IMR-90 (cell line): ENCODE measurements around the gene E4F1. TPM values are rescaled to one million over a fixed set of nuclear protein-coding genes. Genes with fewer than 3 reads are reported as not detected.

ENCODE experiments used
- ATAC-seq: fragments of 200-7000 bp; cut with Tn5 transposase; 2 replicates; pipeline ENCODE4 v1.9.1; 2020; ENCODE audit warnings: low read depth, mild to moderate bottlenecking, moderate library complexity
- BruUV-seq: library from RNA; stranded (reverse); fragments of 400-500 nt; replicated peaks from 2 replicates; lab custom pipeline; 2021; lab: Mats Ljungman, UMichigan
- CTCF ChIA-PET: fragments of 300-600 bp; formaldehyde crosslinking; extraction: SDS; loops from one replicate; lab custom pipeline; 2021; ENCODE audit warnings: antibody characterized with exemption; lab: Yijun Ruan, JAX
- POLR2A ChIA-PET: fragments of 300-600 bp; sonication (Branson Sonifier 250); formaldehyde crosslinking; loops from one replicate; lab custom pipeline; 2022; ENCODE audit warnings: antibody characterized with exemption; ENCODE audit not compliant: unreplicated experiment; lab: Charles Lee
- DNase-seq: peaks from one replicate; pipeline ENCODE4 v3.0.0; 2013
- H2AFZ ChIP-seq: replicated peaks from 2 replicates; pipeline ENCODE3; 2013; ENCODE audit warnings: low read length, mild to moderate bottlenecking; ENCODE audit not compliant: poor library complexity
- H2AK5ac ChIP-seq: 2 replicates; pipeline ENCODE4 v1.6.1; 2013; ENCODE audit warnings: low read depth, low read length, inconsistent platforms
- H2AK9ac ChIP-seq: replicated peaks from 2 replicates; pipeline ENCODE3; 2013; ENCODE audit warnings: mild to moderate bottlenecking, low read depth, low read length, moderate library complexity; ENCODE audit not compliant: poor library complexity
- H2BK120ac ChIP-seq: 2 replicates; pipeline ENCODE4 v1.6.1; 2013; ENCODE audit warnings: low read depth, low read length, inconsistent platforms
- H2BK15ac ChIP-seq: 3 replicates; pipeline ENCODE4 v1.6.1; 2013; ENCODE audit warnings: low read depth, low read length, inconsistent platforms
- H2BK20ac ChIP-seq: 2 replicates; pipeline ENCODE4 v1.6.1; 2013; ENCODE audit warnings: low read depth, mild to moderate bottlenecking, inconsistent platforms, low read length, moderate library complexity
- H2BK5ac ChIP-seq: 2 replicates; pipeline ENCODE4 v1.6.1; 2013; ENCODE audit warnings: mild to moderate bottlenecking, low read depth, low read length, inconsistent platforms; ENCODE audit not compliant: poor library complexity, severe bottlenecking
- H3K14ac ChIP-seq: replicated peaks from 2 replicates; pipeline ENCODE4 v1.6.1; 2013; ENCODE audit warnings: low read depth, low read length, inconsistent platforms
- H3K18ac ChIP-seq: 2 replicates; pipeline ENCODE4 v1.6.1; 2013; ENCODE audit warnings: low read depth, low read length, control low read depth
- H3K23ac ChIP-seq: 2 replicates; pipeline ENCODE4 v1.6.1; 2013; ENCODE audit warnings: low read depth, low read length, inconsistent platforms
- H3K27ac ChIP-seq: 2 replicates; pipeline ENCODE4 v1.5.1; 2013; ENCODE audit warnings: mild to moderate bottlenecking, control low read depth, low read length; ENCODE audit not compliant: insufficient read depth
- H3K27me3 ChIP-seq: 2 replicates; pipeline ENCODE4 v1.6.1; 2013; ENCODE audit warnings: low read length; ENCODE audit not compliant: control insufficient read depth, insufficient read depth
- H3K36me3 ChIP-seq: 2 replicates; pipeline ENCODE4 v1.6.1; 2013; ENCODE audit warnings: low read length, mixed read lengths; ENCODE audit not compliant: control insufficient read depth, insufficient read depth
- H3K4ac ChIP-seq: 2 replicates; pipeline ENCODE4 v1.6.1; 2013; ENCODE audit warnings: low read depth, low read length, inconsistent platforms
- H3K4me1 ChIP-seq: 2 replicates; pipeline ENCODE4 v1.6.1; 2013; ENCODE audit warnings: low read length, mixed read lengths; ENCODE audit not compliant: control insufficient read depth, insufficient read depth
- H3K4me2 ChIP-seq: 2 replicates; pipeline ENCODE4 v1.6.1; 2013; ENCODE audit warnings: low read depth, mild to moderate bottlenecking, control low read depth, low read length, moderate library complexity
- H3K4me3 ChIP-seq: 2 replicates; pipeline ENCODE4 v1.5.1; 2013; ENCODE audit warnings: low read depth, mild to moderate bottlenecking, control low read depth, low read length, moderate library complexity; ENCODE audit not compliant: insufficient read depth
- H3K56ac ChIP-seq: 2 replicates; pipeline ENCODE4 v1.6.1; 2013; ENCODE audit warnings: low read length, inconsistent platforms; ENCODE audit not compliant: insufficient read depth; ENCODE audit errors: extremely low read depth
- H3K79me1 ChIP-seq, 2 experiments: 2 replicates each; pipeline ENCODE4 v1.6.1; 2013; ENCODE audit warnings: low read length in 2 of 2, inconsistent platforms in 1 of 2, low read depth in 1 of 2
- H3K9ac ChIP-seq: 2 replicates; pipeline ENCODE4 v1.6.1; 2013; ENCODE audit warnings: low read depth, low read length, control low read depth
- H3K9me1 ChIP-seq: 2 replicates; pipeline ENCODE4 v1.6.1; 2013; ENCODE audit warnings: low read length, inconsistent platforms; ENCODE audit not compliant: insufficient read depth
- H3K9me3 ChIP-seq: 2 replicates; pipeline ENCODE4 v1.6.1; 2013; ENCODE audit warnings: low read length; ENCODE audit not compliant: control insufficient read depth, insufficient read depth
- H4K20me1 ChIP-seq: 2 replicates; pipeline ENCODE4 v1.6.1; 2013; ENCODE audit warnings: low read length, inconsistent platforms; ENCODE audit not compliant: insufficient read depth
- H4K5ac ChIP-seq: 2 replicates; pipeline ENCODE4 v1.6.1; 2013; ENCODE audit warnings: mild to moderate bottlenecking, low read depth, low read length, control low read depth
- H4K8ac ChIP-seq, 2 experiments: 2 replicates each; pipeline ENCODE4 v1.6.1; 2013; ENCODE audit warnings: low read depth in 2 of 2, low read length in 2 of 2, control low read depth in 1 of 2, inconsistent platforms in 1 of 2
- H4K91ac ChIP-seq: 2 replicates; pipeline ENCODE4 v1.6.1; 2013; ENCODE audit warnings: low read depth, low read length, inconsistent platforms; ENCODE audit not compliant: insufficient read depth
- WGBS, 2 experiments: methylation state at CpG; one replicate each; pipeline versions ENCODE4 v1.1.5 to v1.1.7; 2013; ENCODE audit warnings: missing lambda C conversion rate in 2 of 2; ENCODE audit not compliant: insufficient read length in 1 of 2; ENCODE audit errors: extremely low coverage in 2 of 2; 5-methylcytosine and 5-hydroxymethylcytosine counted together
- dilution Hi-C: fragments of 300-500 bp; cut with HindIII; formaldehyde crosslinking; loops from one replicate; pipeline ENCODE4 v1.14.3; 2018; ENCODE audit warnings: low sequenced_read_pairs; ENCODE audit not compliant: unreplicated experiment
- in situ Hi-C: fragments of 300-500 bp; cut with MboI; formaldehyde crosslinking; loops from 3 replicates; pipeline ENCODE4 v1.14.3; 2019; ENCODE audit warnings: low sequenced_read_pairs, inconsistent platforms, mixed read lengths
- intact Hi-C: fragments of 100-400 bp; cut with micrococcal nuclease; formaldehyde crosslinking; loops from 2 replicates; pipeline ENCODE4 v1.10.0; 2022
- polyA plus RNA-seq, 3 experiments: library from polyadenylated mRNA; depleted of rRNA; stranded (reverse); fragments of >200 nt; gene quantifications; 2 replicates each; pipeline ENCODE4 v1.2.3, GENCODE V29; 2012; ENCODE audit warnings: low replicate concordance in 1 of 3
- total RNA-seq: library from RNA; depleted of rRNA; stranded (reverse); fragments of >200 nt; gene quantifications from 2 replicates; pipeline ENCODE4 v1.2.3, GENCODE V29; 2012
- TF ChIP-seq, protein P1 (sequence below): conservative IDR thresholded peaks from 2 replicates; pipeline ENCODE4 v1.5.1; 2012; ENCODE audit warnings: mild to moderate bottlenecking, low read depth, low read length, improper control_type of control experiment

The E4F1 gene
- total and polyA plus RNA-seq, 2 of the 4 experiments (the other 2 are of a cell fraction), result 13.1 to 33.0 TPM

DNA sequence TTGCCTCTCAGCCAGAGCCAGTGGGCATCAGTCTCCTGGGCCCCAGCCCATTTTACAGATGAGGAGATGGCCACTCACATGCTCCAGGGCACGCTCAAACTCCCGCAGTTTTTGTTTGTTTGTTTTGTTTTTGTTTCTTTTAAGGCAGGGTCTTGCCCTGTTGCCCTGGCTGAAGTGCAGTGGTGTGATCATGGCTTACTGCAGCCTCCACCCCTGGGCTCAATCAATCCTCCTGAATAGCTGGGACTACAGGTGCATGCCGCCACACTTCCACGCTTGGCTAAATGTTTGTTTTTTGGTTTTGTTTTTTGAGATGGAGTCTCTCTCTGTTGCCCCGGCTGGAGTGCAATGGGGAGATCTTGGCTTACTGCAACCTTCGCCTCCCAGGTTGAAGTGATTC, 3.5 kb downstream of the E4F1 start:
- peaks cover 29% of the 10 kb centered on the region for H3K36me3 ChIP-seq
- intact Hi-C loops (no loop called here), dilution Hi-C loops (no loop called here), in situ Hi-C loops (no loop called here)
- no peaks in the 10 kb centered on the region for H3K27me3 ChIP-seq
- no peak overlapping the region for H3K4me3 ChIP-seq
- POLR2A ChIA-PET, result no interaction called here
- CTCF ChIA-PET, result interaction anchor here (0.6 kb wide), 1 partner anchor 325 kb away, joined by 4 read pairs; no protein-coding TSS in a partner anchor
- no peak overlapping the region for H4K5ac ChIP-seq
- no peak overlapping the region for H3K18ac ChIP-seq
- H4K91ac ChIP-seq, result no peak overlapping the region
- no peak overlapping the region for H2BK20ac ChIP-seq
- WGBS, 2 experiments, result 100% methylated on average over 1 of the region's 6 CpGs; no CpG with 5 or more reads in 1 of the 2 experiments
- H2BK120ac ChIP-seq, result no peak overlapping the region
- H3K56ac ChIP-seq, result no peak overlapping the region
- H2BK15ac ChIP-seq, result no peak overlapping the region
- H2AK5ac ChIP-seq, result no peak overlapping the region
- no peak overlapping the region for H4K8ac ChIP-seq
- peaks cover 24% of the 10 kb centered on the region for H4K20me1 ChIP-seq
- no peak overlapping the region for H2BK5ac ChIP-seq
- H3K79me1 ChIP-seq, result peaks cover 2 to 45% of the 10 kb centered on the region in 2 experiments; a peak in 3 of 4 replicates
- H3K4me1 ChIP-seq, result peaks cover 12% of the 10 kb centered on the region
- ATAC-seq, result no peak
- DNase-seq, result no peak
- no peak overlapping the region for H2AFZ ChIP-seq
- no peak overlapping the region for H3K4me2 ChIP-seq
- no peak overlapping the region for H3K14ac ChIP-seq
- H3K27ac ChIP-seq, result no peak overlapping the region
- no peak overlapping the region for H3K9ac ChIP-seq
- no TSS peak for BruUV-seq
- H3K9me1 ChIP-seq, result peaks cover 15% of the 10 kb centered on the region; the same call in 1 of the 2 replicates
- no peak overlapping the region for H3K23ac ChIP-seq
- H3K9me3 ChIP-seq, result no peaks in the 10 kb centered on the region
- no peak overlapping the region for H3K4ac ChIP-seq
- TF ChIP-seq, protein P1, sequence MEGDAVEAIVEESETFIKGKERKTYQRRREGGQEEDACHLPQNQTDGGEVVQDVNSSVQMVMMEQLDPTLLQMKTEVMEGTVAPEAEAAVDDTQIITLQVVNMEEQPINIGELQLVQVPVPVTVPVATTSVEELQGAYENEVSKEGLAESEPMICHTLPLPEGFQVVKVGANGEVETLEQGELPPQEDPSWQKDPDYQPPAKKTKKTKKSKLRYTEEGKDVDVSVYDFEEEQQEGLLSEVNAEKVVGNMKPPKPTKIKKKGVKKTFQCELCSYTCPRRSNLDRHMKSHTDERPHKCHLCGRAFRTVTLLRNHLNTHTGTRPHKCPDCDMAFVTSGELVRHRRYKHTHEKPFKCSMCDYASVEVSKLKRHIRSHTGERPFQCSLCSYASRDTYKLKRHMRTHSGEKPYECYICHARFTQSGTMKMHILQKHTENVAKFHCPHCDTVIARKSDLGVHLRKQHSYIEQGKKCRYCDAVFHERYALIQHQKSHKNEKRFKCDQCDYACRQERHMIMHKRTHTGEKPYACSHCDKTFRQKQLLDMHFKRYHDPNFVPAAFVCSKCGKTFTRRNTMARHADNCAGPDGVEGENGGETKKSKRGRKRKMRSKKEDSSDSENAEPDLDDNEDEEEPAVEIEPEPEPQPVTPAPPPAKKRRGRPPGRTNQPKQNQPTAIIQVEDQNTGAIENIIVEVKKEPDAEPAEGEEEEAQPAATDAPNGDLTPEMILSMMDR, result no peak
- peak overlapping the region; percentile 82 for H2AK9ac ChIP-seq
